Endothelial cell of hepatic sinusoid (primary cell): ENCODE measurements around the gene RER1.

Source experiments
- in situ Hi-C: cut with HindIII; loops from 2 replicates; pipeline ENCODE4 v1.10.0; 2017; ENCODE audit warnings: low sequenced_read_pairs

The RER1 gene

DNA sequence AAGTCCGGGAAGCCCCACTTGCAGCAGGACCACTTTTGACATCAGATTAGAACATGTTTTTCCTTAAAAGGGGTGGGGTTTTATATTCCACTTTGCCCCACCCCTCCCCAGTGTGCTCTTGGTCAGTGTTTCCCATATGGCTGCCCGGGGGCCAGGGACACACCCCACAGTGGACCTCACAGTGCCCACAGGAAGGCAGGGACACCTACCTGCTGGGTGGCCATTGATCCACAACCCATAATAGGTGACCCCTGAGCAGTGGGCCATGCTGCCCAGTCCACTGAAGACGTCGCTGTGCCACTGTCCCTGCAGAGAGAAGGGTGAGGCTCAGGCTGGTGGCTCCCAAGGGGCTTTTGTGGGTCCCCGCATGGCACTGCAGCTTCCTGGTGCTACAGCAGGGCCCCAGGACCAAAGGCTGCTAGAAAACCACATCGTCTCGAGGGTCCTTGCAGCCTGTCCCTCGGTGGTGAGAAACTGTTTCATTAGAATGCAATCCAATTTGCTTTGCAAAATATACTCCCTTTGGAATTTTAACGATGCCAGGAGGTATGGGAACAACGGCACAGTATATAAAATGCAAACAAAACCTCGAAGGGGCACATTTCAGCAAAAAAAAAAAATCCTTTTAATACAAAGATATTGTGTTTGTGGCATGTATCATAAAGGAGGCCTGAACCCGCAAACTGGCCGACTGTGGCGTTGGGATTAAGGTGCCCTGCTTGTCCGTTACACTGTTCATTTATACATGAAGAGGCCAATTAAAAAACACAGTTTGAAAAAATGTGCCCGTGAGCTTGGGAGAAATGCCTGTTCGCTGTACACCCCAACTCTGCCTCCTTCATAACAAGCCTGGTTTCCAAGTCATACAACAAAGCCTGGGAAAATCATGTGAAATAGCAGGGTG lies 17.1 kb upstream of the RER1 start:
- in situ Hi-C loops: no loop called here

DNA sequence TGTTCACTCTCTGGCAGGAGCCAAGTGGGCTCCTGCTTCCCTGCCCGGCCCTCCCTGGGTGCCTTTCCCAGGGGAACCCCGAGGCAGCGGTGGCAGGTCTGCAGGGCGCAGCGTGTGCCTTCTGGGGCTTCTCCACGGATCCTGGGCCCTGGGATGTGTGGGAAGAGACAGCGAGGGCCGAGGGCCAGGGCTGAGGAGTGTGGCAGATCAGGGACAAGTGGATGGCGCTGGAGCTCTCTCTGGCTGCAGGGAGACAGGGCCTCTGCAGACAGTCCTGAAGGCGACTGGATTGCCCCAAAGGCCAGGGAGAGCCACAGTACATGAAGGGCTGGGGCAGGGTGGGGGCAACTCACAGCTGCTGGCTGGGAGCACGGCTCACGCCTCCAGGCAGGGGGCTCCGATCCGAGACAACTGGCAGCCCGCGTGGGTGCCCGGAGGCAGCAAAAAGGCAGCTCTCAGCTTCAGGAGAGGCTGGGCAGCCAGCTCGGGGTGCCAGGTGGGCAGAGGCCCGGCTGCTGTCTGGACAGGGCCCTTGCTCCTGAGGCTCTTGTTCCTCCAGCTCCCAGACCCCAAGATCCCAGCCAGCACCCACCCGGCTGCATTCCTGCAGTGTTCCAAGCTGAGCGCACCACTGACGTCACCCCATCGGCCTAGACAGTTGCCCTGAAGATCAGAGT lies 16.3 kb upstream of the RER1 start:
- in situ Hi-C loops: no loop called here

DNA sequence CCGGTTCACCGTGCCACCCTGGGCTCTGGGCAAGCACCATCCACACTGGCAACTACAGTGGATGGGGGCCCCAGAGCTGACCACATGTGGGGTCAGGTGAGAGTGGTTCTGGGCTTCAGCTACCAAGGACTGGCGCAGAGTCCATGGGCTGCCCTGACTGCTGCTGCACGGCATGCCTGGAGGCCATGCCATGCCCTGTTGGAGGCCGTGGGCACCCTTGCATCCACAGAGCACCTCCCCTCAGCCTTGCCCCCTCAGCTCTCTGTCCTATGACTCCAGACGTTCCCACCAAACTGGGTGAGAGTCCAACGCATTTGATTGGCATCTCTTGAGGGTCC lies 15.7 kb upstream of the RER1 start:
- in situ Hi-C loops: no loop called here

DNA sequence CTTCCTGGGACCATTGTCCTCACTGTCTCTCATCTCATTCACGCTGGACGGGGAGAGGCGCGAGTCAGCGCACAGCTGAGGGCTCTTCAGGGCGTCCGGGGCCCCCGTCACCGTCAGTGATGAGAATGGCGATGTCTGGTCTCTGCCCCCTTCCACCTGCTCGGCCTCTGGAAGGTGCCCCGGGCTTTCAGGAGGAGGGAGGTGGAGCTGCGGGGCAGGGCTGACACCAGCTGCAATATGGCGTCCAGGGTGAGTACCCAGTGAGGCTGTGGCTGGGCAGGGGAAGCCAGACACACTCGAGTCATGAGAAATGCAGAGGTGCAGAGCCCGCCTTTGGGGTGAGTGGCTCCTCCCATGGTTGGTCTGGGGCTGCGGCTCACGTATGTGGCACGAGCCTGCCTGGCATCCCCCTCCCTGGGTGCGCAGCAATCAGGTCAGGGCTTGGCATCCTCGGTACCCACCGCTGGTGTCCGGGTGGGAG lies 15.3 kb upstream of the RER1 start:
- in situ Hi-C loops: no loop called here

GRCh38 chr1:2376931-2377672 lies 14.5 kb upstream of the RER1 start:
- in situ Hi-C loops: no loop called here

- in situ Hi-C loops: no loop called here
Measured at GRCh38 chr1:2377751-2378440, 13.7 kb upstream of the RER1 start.

GRCh38 chr1:2378441-2378851 lies 13.2 kb upstream of the RER1 start:
- in situ Hi-C loops: no loop called here

DNA sequence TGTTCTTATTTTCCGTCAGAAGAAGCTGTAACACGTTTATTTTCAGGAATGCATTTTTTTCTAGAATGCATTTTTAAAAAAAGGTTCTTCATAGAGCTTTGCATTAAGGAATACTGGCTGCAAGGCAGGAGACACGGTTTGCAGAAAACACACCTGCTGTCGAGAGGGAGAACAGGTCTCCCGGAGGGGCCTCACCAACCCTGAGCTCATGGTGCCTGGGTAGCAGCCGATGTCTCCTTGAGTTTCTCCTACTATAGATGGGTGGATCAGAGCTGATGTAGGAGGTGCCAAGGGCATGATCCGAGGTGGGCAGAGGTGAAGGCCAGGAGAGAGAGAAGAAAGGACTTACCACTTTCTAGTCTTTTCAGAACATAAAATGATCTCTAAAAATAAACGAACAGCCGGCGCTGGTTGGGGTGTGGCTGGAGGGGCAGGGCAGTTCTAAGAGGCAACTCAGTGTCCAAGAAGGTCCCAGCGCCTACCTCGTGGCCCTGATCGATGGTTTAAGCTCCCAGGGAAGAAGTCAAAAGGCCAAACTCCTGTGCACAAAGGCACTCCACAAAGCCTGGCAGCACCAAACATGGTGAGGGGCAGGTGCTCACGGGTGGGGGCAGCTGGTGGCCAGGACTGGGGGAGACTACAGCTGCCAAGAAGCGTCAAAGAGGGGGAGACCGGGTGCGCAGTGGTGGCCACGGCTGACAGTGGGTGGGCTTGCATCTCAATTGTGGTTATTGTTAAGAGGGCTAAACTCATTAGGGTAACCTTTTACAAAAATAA lies 12.5 kb upstream of the RER1 start:
- in situ Hi-C loops: no loop called here

GRCh38 chr1:2379733-2380404 lies 11.8 kb upstream of the RER1 start:
- in situ Hi-C loops: no loop called here

GRCh38 chr1:2380816-2381591 lies 10.6 kb upstream of the RER1 start:
- in situ Hi-C loops: no loop called here

GRCh38 chr1:2381741-2382620 lies 9.7 kb upstream of the RER1 start:
- in situ Hi-C loops: no loop called here

DNA sequence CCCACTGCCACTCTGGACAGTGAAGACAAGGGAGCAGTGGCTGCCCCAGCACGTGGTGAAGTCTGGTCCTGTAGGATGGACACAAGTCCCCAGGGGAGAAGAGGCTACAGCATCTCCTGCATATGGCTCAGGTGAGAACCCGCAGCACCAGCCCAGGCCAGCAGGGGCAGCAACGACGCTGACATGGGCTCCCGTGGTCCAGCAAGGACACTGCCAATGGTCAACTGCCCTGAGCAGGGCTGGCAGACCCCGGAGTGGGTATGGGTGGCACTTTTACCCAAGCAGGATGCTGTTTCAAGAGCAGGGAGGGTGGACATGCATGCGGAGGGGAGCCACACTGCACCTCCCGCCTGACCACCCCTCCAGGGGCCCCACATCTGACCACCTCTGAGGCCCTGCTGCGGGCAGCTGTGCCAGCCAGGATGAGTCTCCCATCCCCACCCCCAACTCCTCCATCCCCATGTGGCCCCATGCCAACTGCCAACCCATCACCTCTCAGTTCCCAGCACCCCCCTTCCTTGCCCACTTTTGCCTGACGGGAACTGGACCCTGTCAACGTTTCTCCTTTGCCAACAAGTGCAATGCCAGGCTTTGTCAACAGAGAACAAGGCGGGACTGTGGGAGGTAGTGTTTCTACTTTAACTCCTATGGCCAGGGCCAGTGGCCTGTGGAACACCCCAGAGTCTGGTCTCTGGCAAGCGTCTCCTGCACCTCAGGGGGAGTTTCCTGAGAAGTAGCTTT lies 8.8 kb upstream of the RER1 start:
- in situ Hi-C loops: no loop called here

- in situ Hi-C loops: no loop called here
Measured at GRCh38 chr1:2383576-2383975, 8.1 kb upstream of the RER1 start.

- in situ Hi-C loops: no loop called here
Measured at GRCh38 chr1:2384130-2384860, 7.3 kb upstream of the RER1 start.

GRCh38 chr1:2384941-2385481 lies 6.6 kb upstream of the RER1 start:
- in situ Hi-C loops: loop anchor here (5.0 kb wide), 1 partner anchor 188 kb away; no protein-coding TSS in a partner anchor

- in situ Hi-C loops: loop anchor here (5.0 kb wide), 1 partner anchor 188 kb away; no protein-coding TSS in a partner anchor
Measured at GRCh38 chr1:2385606-2386280, 5.9 kb upstream of the RER1 start.
